ENCODE data around the gene POU2AF1.
"Not testable (repeated sequence)": the region's sequence is repeated elsewhere in the genome, so short reads cannot be mapped to it uniquely, and the experiment has no call there.

Gene POU2AF1

GRCh38 chr11:111411456-111411855 is 32.4 kb upstream of the POU2AF1 start:
- intact Hi-C loops (cut with DNase I): no loop called here
- DNase-seq: no peak

DNA sequence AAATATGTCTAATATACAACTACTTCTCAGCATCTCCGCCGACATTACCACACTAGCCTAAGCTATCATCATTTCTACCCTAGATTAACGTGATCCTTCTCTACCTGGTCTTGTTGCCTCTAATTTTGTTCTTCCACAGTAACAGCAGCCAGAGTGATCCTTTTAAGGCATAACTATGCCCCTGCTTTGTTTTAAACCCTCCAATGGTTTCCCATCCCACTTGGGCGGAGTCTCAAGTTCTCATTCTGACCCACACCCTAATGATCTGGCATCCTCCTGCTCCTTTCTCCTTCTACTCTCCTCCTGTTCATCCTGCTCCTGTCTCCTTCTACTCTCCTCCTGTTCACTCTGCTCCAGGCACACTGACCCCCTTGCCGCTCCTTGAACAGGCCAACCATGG is 31.9 kb upstream of the POU2AF1 start:
- intact Hi-C loops (cut with DNase I): no loop called here
- DNase-seq: no peak

DNA sequence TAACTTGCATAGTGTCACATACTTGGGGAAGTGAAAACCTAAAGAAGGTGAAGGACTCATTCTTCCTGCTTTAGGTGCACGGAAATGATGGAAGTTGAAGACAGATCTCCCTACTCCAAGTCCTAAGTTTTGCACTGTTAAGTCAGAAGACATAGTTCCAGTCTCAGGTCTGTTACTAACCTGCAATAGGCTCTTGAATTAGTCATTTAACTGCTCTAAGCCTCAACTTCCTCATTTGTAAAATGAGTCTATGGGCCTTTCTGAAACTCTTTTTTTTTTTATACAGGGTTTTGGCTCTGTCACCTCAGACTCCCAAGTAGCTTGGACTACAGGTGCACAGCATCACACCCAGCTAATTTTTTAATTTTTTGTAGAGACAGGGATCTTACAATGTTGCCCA is 30.8 kb upstream of the POU2AF1 start:
- DNase-seq: no peak
- intact Hi-C loops (cut with DNase I): no loop called here

GRCh38 chr11:111408789-111409727 is 30.0 kb upstream of the POU2AF1 start:
- DNase-seq: no peak
- intact Hi-C loops (cut with DNase I): no loop called here

DNA sequence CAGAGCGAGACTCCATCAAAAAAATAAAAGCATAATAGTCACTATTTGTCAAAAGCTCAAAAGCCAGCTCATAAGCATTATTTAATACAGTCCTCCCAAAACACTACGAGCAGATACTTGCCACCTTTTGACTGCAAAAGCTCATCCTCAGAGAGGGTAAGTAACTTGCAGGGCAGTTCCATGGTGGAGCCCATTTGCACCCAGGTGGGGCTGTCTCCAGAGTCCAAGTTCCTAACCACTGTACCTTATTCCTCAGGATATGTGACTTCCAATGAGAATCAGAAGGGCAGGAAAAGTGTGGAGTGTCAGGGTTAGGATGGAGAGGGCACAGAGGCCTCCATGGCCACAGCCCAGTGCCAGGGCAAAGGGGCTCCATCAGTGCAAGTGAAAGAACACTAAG is 28.6 kb upstream of the POU2AF1 start:
- no peak for DNase-seq
- intact Hi-C loops (cut with DNase I): no loop called here

- no peak for DNase-seq
- intact Hi-C loops (cut with DNase I): no loop called here
These were observed 27.5 kb upstream of the POU2AF1 start for GRCh38 chr11:111406589-111406988.

DNA sequence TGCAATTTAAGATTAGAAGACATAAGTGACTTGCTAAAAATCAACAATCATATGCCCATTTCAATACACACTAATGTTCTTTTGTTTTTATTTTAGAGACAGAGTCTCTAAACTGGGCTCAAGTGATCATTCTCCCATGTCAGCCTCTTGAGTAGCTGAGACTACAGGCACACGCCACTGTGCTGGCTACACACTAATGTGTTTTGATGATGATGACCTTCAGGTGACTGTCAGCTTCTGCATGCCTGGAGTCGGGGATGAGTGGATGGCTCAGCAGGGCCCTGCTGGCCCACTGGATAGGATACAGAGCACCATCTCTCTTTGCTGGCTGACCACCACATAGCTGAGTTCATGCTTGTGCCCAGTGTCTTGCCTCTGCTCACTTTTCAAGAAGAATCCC is 27.0 kb upstream of the POU2AF1 start:
- intact Hi-C loops (cut with DNase I): no loop called here
- no peak for DNase-seq

DNA sequence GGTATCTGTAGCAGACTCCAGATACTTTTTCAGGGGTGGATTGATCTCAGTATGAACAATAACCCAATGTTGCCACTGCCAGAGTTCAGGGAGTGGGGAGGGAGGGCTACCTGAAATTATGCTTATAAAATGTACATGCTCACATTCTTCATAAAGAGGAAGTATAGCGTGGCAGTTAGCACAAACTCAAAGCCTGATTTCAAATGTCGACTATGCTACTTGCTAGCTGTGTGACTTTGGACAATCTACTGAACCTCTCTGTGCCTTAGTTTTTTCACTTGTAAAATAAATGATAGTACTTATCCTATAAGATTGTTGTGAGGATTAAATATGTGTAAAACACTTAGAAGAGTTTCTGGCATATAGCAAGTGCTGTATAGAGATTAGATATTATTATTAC is 26.5 kb upstream of the POU2AF1 start:
- intact Hi-C loops (cut with DNase I): no loop called here
- DNase-seq: no peak

DNA sequence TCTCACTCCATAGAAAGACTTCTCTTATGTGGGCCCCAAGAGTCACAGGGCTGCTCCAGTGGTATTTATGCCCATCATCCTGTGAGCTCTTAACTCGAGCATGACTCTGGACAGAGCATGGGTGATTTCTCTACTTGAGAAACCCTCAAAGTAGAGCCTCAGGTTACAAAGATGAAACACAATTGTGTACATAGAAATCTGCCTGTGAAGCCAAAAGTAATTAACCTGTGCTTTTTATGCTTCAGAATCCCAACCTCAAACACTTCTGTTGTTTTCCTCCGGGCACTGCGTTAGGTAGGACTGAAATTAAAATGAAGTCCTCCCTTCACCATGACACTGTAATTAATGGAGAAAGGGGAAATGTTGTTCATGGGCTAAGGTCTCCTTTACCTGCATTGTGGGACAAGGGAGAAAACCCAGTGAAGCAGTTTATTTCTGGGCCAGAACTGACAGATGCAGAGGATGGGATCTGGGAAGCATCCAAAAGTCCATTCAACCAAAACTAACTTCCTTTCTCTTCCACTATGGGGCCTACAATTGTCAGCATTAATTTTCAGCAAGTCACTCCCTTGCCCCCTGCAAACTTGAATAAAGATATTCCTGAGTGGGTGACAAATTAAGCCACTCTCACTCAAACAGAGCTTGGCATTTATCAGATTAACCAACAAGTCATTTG is 24.1 kb upstream of the POU2AF1 start:
- DNase-seq: no peak
- intact Hi-C loops (cut with DNase I): no loop called here

GRCh38 chr11:111402411-111402810 is 23.3 kb upstream of the POU2AF1 start:
- DNase-seq: no peak
- intact Hi-C loops (cut with DNase I): no loop called here

DNA sequence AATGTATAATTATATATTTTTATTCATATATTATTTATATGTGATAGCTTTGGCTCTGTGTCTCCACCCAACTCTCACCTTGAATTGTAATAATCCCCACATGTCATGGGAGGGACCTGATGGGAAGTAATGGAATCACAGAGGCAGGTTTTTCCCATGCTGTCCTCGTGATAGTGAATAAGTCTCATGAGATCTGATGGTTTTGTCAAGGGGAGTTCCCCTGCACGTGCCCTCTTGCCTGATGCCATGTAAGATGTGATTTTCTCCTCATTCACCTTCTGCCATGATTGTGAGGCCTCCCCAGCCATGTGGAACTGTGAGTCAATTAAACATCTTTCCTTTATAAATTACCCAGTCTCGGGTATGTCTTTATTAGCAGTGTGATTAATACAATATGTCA is 22.9 kb upstream of the POU2AF1 start:
- intact Hi-C loops (cut with DNase I): not testable (repeated sequence)

DNA sequence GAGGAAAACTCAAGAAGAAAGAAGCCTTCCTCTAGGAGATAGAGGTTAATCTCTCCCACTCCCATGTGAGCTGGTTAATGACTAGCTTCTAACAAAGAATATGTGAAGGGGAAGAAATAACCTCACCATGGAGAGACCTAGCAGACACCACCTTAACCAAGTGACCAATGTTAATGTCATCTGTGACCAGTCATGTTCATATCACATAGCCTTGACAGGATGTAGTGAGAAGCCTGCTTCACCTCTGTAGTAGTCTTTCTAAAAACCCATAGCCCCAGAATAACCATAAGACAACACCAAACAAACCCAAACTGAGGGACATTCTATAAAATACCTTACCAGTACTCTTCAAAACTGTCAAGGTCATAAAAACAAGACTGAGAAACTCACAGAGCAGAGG is 21.5 kb upstream of the POU2AF1 start:
- intact Hi-C loops (cut with DNase I): no loop called here
- DNase-seq: no peak

More for the DNA sequence above, 22.9 kb upstream of the POU2AF1 start:
- DNase-seq: not testable (repeated sequence)

DNA sequence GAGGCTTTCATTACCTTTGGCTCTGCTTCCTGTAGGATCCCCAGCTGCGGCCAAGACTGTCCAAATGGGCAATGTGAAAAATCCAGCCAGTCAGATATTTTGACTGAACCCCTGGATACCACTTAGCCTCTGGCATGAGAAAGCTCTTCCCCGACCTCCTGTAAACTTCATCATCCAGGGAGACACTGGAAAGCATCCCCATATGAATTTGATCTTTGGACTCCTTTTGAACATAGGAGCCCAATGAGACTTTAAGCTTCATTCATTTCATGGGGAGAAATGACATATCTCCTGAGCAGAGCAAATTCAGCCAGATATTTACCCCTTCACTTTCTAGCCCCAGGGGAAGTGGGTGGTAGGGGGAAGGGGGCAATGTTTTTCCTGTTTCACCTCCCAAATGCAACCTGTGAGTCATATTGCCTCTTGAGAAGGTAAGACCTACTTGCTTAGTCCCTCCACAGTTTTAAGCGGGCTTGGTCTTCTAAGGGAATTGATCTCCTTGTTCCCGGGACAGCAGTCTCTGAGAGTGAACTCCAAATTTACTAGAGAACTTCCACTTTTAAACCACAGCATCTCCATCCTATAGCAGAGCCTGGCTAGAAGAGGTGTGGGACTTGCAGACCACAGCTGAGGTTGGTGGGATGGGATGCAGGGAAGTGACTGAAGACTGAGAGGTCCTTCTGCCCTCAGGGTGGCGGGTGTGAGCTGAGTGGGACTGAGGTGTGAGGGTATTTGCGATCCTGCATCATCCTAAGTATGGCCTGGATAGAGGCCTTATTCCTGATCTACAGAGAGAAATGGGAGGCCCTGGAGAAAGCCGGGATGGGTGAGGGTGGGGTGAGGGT is 20.3 kb upstream of the POU2AF1 start:
- intact Hi-C loops (cut with DNase I): no loop called here
- no peak for DNase-seq

DNA sequence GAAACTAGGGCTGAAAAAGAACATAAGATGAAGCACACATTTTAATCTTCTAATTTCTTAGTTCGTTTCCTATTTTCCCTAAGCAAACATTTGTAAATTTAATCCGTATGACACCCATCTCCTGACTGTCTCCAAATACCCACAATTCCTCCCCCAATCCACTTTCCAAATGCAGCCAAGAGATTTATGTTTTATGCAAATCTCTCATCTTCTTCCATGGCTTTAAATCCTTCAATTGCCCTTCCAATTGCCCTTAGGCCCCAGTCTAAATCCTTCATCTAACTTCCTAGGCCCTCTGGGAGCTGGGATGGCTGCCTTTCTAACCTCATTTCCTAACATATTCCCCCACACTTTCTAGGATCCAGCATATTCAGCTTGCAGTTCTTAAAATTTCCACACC is 18.0 kb upstream of the POU2AF1 start:
- intact Hi-C loops (cut with DNase I): no loop called here
- DNase-seq: no peak

GRCh38 chr11:111395749-111396148 is 16.7 kb upstream of the POU2AF1 start:
- intact Hi-C loops (cut with DNase I): no loop called here
- no peak for DNase-seq

- no peak for DNase-seq
- intact Hi-C loops (cut with DNase I): no loop called here
These were observed 16.0 kb upstream of the POU2AF1 start for GRCh38 chr11:111395081-111395480.

DNA sequence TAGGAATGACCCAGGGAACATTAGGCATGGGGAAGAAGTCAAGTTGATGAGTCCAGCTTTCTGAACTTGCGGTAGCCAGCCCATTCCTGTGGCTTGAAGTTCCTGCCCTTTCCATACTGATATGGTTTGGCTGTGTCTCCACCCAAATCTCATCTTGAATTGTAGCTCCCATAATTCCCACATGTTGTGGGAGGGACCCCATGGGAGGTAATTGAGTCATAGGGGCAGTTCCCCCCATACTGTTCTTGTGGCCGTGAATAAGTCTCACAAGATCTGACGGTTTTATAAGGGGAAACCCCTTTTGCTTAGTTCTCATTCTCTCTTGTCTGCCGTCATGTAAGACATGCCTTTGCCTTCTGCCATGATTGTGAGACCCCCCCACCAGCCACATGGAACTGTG is 15.1 kb upstream of the POU2AF1 start:
- intact Hi-C loops (cut with DNase I); DNase-seq: not testable (repeated sequence)

GRCh38 chr11:111393585-111393984 is 14.5 kb upstream of the POU2AF1 start:
- DNase-seq: no peak
- intact Hi-C loops (cut with DNase I): no loop called here

- intact Hi-C loops (cut with DNase I): no loop called here
- no peak for DNase-seq
These were observed 14.0 kb upstream of the POU2AF1 start for GRCh38 chr11:111393096-111393495.

DNA sequence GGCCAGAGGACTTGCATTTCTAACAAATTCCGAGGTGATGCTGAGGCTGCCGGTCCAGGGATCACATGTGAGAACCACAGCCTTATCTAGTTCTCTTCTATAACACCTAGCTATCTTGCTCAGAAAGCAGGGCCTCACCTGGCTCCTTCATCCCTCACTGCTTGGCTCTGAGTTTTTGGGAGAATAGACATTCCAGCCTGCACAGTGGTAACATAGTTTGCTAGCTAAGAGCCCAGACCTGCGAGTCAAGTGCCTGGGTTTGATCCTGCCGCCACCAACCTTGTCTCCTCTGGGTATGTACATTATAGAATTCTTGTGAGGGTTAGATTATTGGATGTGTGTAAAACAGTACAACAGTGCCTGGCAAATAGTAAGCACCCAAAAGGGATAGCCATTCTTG is 13.5 kb upstream of the POU2AF1 start:
- DNase-seq: no peak

More for the DNA sequence above, 13.5 kb upstream of the POU2AF1 start:
- intact Hi-C loops (cut with DNase I): no loop called here
